OCI-LY1 (cell line): ENCODE data around the gene METAP1D.

Experiments used
- H2AFZ ChIP-seq: fragments of 200-600 bp; sonication (generic), shearing (Covaris generic); 2 replicates; pipeline ENCODE4 v1.6.0; 2014; ENCODE audit warnings: antibody characterized with exemption, mild to moderate bottlenecking, low read length
- H3F3A ChIP-seq: fragments of 200-600 bp; sonication (generic), shearing (Covaris generic); 2 replicates; pipeline ENCODE4 v1.6.0; 2014; ENCODE audit warnings: mild to moderate bottlenecking, antibody characterized with exemption, low read length, moderate library complexity; ENCODE audit not compliant: insufficient read depth
- H3K27ac ChIP-seq: fragments of 200-600 bp; sonication (generic); 2 replicates; pipeline ENCODE4 v1.5.1; 2014; ENCODE audit warnings: low read length, mixed run types, mild to moderate bottlenecking, low read depth; ENCODE audit not compliant: poor library complexity, severe bottlenecking
- H3K27me3 ChIP-seq: fragments of 200-600 bp; sonication (generic); 2 replicates; pipeline ENCODE4 v1.6.0; 2014; ENCODE audit warnings: antibody characterized with exemption, mild to moderate bottlenecking, low read length, moderate library complexity; ENCODE audit not compliant: insufficient read depth
- H3K36me3 ChIP-seq: fragments of 200-600 bp; sonication (generic); 2 replicates; pipeline ENCODE4 v1.6.1; 2014; ENCODE audit warnings: mild to moderate bottlenecking, antibody characterized with exemption, low read length, moderate library complexity, mixed read lengths; ENCODE audit not compliant: insufficient read depth
- H3K4me1 ChIP-seq: fragments of 200-600 bp; sonication (generic); 2 replicates; pipeline ENCODE4 v1.5.1; 2014; ENCODE audit warnings: mild to moderate bottlenecking, low read length, moderate library complexity; ENCODE audit not compliant: insufficient read depth, severe bottlenecking
- H3K4me2 ChIP-seq: fragments of 200-600 bp; sonication (generic), shearing (Covaris generic); 2 replicates; pipeline ENCODE4 v1.6.1; 2014; ENCODE audit warnings: low read length
- H3K4me3 ChIP-seq: fragments of 200-600 bp; sonication (generic); 2 replicates; pipeline ENCODE4 v1.5.1; 2014; ENCODE audit warnings: low read length, low read depth, mild to moderate bottlenecking, mixed read lengths; ENCODE audit not compliant: poor library complexity, severe bottlenecking
- H3K79me2 ChIP-seq: fragments of 200-600 bp; shearing (Covaris generic); 2 replicates; pipeline ENCODE4 v1.6.1; 2016; ENCODE audit warnings: mixed run types, low read length, mixed read lengths; ENCODE audit not compliant: insufficient read depth
- H3K9ac ChIP-seq: fragments of 200-600 bp; sonication (generic), shearing (Covaris generic); 2 replicates; pipeline ENCODE4 v1.6.1; 2014; ENCODE audit warnings: mild to moderate bottlenecking, low read length, mixed read lengths
- H3K9me2 ChIP-seq: fragments of 200-600 bp; sonication (generic), shearing (Covaris generic); 2 replicates; pipeline ENCODE4 v1.6.1; 2014; ENCODE audit warnings: low read depth, mild to moderate bottlenecking, low read length, mixed read lengths
- H3K9me3 ChIP-seq: fragments of 200-600 bp; shearing (Covaris generic); 2 replicates; pipeline ENCODE4 v1.6.1; 2014; ENCODE audit warnings: low read length, mixed read lengths
- H4K20me1 ChIP-seq: fragments of 200-600 bp; sonication (generic), shearing (Covaris generic); 2 replicates; pipeline ENCODE4 v1.6.0; 2016; ENCODE audit warnings: mild to moderate bottlenecking, low read length; ENCODE audit not compliant: insufficient read depth
- CTCF ChIP-seq: fragments of 200-600 bp; sonication (generic), shearing (Covaris generic); IDR thresholded peaks from 2 replicates; pipeline ENCODE4 v1.5.1; 2017; ENCODE audit warnings: mild to moderate bottlenecking, antibody characterized with exemption, low read length, moderate library complexity, mixed read lengths
- EZH2 ChIP-seq: fragments of 200-600 bp; sonication (generic), shearing (Covaris generic); IDR thresholded peaks from 2 replicates; pipeline ENCODE4 v1.8.0; 2017; ENCODE audit warnings: borderline replicate concordance, mixed run types, mild to moderate bottlenecking, antibody characterized with exemption, low read length, moderate library complexity, mixed read lengths

The METAP1D gene

GRCh38 chr2:172013396-172013795 lies 13.6 kb downstream of the METAP1D start:
- Histone ChIP-seq H3K4me3 (no peak overlapping the region), H3K27me3 (no peaks in the 10 kb centered on the region), H3F3A (no peaks in the 10 kb centered on the region), H3K4me1 (peaks cover 14% of the 10 kb centered on the region), H3K27ac (peak overlapping the region; percentile 9), H3K79me2 (no peaks in the 10 kb centered on the region), H2AFZ (no peak overlapping the region), H3K9me3 (no peaks in the 10 kb centered on the region), H3K4me2 (peak overlapping the region; percentile 19; the same call in 1 of the 2 replicates), H3K36me3 (no peaks in the 10 kb centered on the region), H3K9me2 (no peaks in the 10 kb centered on the region), H3K9ac (peak overlapping the region; percentile 10; the same call in 1 of the 2 replicates), H4K20me1 (no peaks in the 10 kb centered on the region)
- TF ChIP-seq CTCF (no peak), EZH2 (no peak)

DNA sequence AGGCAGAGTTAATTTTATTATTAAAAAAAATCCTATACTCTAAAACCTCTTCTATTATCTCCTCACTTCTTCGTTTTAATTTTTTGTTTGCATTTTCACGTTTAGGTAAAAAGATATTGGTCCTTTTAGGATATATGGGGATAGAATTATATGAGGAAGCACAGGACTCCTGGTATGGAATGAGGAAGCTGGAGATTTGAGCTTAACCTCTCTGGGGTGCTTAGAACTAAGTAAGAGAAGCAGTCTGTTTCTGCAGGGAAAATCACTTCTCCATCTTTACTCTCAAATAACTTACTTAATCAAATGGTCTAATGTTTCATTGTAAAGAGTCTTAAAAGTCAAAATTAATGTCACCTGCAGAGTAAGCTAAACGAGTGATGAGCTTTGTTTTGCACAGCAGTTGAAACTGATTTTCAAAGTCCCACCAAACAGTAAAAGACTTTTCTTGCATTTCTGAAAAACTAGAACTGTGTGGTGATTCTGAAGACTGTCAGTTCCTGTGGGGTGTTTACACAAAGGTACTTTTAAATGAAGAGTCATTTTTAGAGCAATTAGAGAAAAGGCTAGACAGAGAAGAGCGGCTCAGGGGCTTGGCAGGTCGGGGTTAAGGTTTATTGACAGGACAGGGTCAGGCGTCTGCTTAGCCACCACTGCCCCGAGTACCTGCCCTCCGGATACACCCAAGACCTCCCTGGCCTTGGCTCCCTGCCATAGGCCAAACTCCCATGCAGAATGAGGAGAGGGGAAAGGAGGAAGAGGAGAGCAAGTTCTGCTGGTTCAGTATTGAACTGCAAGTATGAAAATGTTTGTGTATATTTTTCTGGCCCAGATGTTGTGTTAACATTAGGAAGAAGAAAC lies 21.6 kb downstream of the METAP1D start:
- H3K9me3 ChIP-seq, result no peaks in the 10 kb centered on the region
- no peaks in the 10 kb centered on the region for H3K9me2 ChIP-seq
- no peak overlapping the region for H2AFZ ChIP-seq
- no peak overlapping the region for H3K27ac ChIP-seq
- H3K4me3 ChIP-seq, result no peak overlapping the region
- H4K20me1 ChIP-seq, result no peaks in the 10 kb centered on the region
- no peaks in the 10 kb centered on the region for H3K79me2 ChIP-seq
- no peaks in the 10 kb centered on the region for H3F3A ChIP-seq
- no peaks in the 10 kb centered on the region for H3K27me3 ChIP-seq
- no peaks in the 10 kb centered on the region for H3K36me3 ChIP-seq
- no peak overlapping the region; the same call in 1 of the 2 replicates for H3K4me2 ChIP-seq
- peaks cover 10% of the 10 kb centered on the region for H3K4me1 ChIP-seq
- no peak overlapping the region for H3K9ac ChIP-seq
- TF ChIP-seq CTCF (no peak), EZH2 (no peak)

DNA sequence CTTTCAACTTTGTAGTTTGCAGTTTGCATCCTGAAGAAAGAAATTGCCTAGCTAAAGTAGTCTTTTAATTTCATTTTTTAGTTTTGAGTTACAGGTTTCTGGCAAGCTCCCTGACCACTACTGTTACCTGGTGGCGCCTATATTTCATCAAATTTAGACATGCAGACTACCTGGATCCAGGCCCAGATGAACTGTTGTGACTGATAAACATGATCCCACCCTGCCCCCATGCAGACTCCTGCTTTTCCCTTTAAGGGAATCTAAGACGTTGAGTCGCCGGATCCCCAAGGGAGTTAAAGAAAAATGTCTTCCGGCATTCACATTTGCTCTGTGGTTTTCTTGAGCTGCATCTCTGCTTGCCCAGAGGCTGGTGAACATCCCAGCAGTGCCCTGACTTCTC lies 22.2 kb downstream of the METAP1D start:
- H2AFZ ChIP-seq, result no peak overlapping the region
- no peaks in the 10 kb centered on the region for H3K36me3 ChIP-seq
- no peaks in the 10 kb centered on the region for H3F3A ChIP-seq
- peaks cover 10% of the 10 kb centered on the region for H3K4me1 ChIP-seq
- no peaks in the 10 kb centered on the region for H3K79me2 ChIP-seq
- no peaks in the 10 kb centered on the region for H3K27me3 ChIP-seq
- H3K4me2 ChIP-seq, result no peak overlapping the region
- no peak overlapping the region for H3K9ac ChIP-seq
- no peak overlapping the region for H3K4me3 ChIP-seq
- no peaks in the 10 kb centered on the region for H3K9me3 ChIP-seq
- H3K27ac ChIP-seq, result no peak overlapping the region
- H4K20me1 ChIP-seq, result no peaks in the 10 kb centered on the region
- H3K9me2 ChIP-seq, result no peaks in the 10 kb centered on the region
- TF ChIP-seq CTCF (no peak), EZH2 (no peak)
